MM.1S (cell line): ENCODE measurements around the gene SEMA3A.

Experiments used
- DNase-seq: peaks from one replicate; pipeline ENCODE4 v3.0.0-alpha.2; 2015
- H2AFZ ChIP-seq: fragments of 300-600 bp; sonication (generic); 2 replicates; pipeline ENCODE4 v1.6.0; 2016; ENCODE audit warnings: antibody characterized with exemption, low read length
- H3F3A ChIP-seq: fragments of 300-600 bp; sonication (generic); 2 replicates; pipeline ENCODE4 v1.6.1; 2016; ENCODE audit warnings: mild to moderate bottlenecking, antibody characterized with exemption, low read length, moderate library complexity, mixed read lengths; ENCODE audit not compliant: insufficient read depth
- H3K27ac ChIP-seq: fragments of 300-600 bp; sonication (generic); 2 replicates; pipeline ENCODE4 v1.5.1; 2016; ENCODE audit warnings: mild to moderate bottlenecking, low read length
- H3K27me3 ChIP-seq: fragments of 300-600 bp; sonication (generic); replicated peaks from 2 replicates; pipeline ENCODE4 v1.6.0; 2016; ENCODE audit warnings: low read length; ENCODE audit not compliant: insufficient read depth
- H3K36me3 ChIP-seq: fragments of 300-600 bp; sonication (generic); replicated peaks from 2 replicates; pipeline ENCODE4 v1.6.1; 2016; ENCODE audit warnings: mild to moderate bottlenecking, low read length, mixed read lengths; ENCODE audit not compliant: insufficient read depth
- H3K4me1 ChIP-seq: fragments of 300-600 bp; sonication (generic); 2 replicates; pipeline ENCODE4 v1.6.1; 2016; ENCODE audit warnings: low read length, mixed read lengths
- H3K4me2 ChIP-seq: fragments of 300-600 bp; sonication (generic); 2 replicates; pipeline ENCODE4 v1.6.0; 2016; ENCODE audit warnings: low read depth, low read length
- H3K4me3 ChIP-seq: fragments of 300-600 bp; sonication (generic); 2 replicates; pipeline ENCODE4 v1.5.1; 2016; ENCODE audit warnings: low read length, mixed read lengths
- H3K79me2 ChIP-seq: fragments of 300-600 bp; sonication (generic); 2 replicates; pipeline ENCODE4 v1.6.1; 2016; ENCODE audit warnings: mixed run types, low read length, mixed read lengths
- H3K9ac ChIP-seq: fragments of 300-600 bp; sonication (generic); 2 replicates; pipeline ENCODE4 v1.6.1; 2016; ENCODE audit warnings: low read length, mixed read lengths
- H3K9me2 ChIP-seq: fragments of 300-600 bp; sonication (generic); replicated peaks from 2 replicates; pipeline ENCODE4 v1.6.1; 2016; ENCODE audit warnings: mild to moderate bottlenecking, low read length, mixed read lengths; ENCODE audit not compliant: insufficient read depth
- H3K9me3 ChIP-seq: fragments of 300-600 bp; sonication (generic); replicated peaks from 2 replicates; pipeline ENCODE4 v1.6.1; 2016; ENCODE audit warnings: mild to moderate bottlenecking, low read length, mixed read lengths; ENCODE audit not compliant: insufficient read depth
- H4K20me1 ChIP-seq: fragments of 300-600 bp; sonication (generic); 2 replicates; pipeline ENCODE4 v1.6.1; 2016; ENCODE audit warnings: mild to moderate bottlenecking, low read length, moderate library complexity, mixed read lengths; ENCODE audit not compliant: insufficient read depth
- CTCF ChIP-seq: fragments of 300-600 bp; sonication (generic); IDR thresholded peaks from 2 replicates; pipeline ENCODE4 v1.5.1; 2016; ENCODE audit warnings: antibody characterized with exemption, low read length, mixed read lengths
- EZH2 ChIP-seq: fragments of 300-600 bp; sonication (generic); optimal IDR thresholded peaks from 2 replicates; pipeline ENCODE3; 2017; ENCODE audit warnings: low read depth, mild to moderate bottlenecking, antibody characterized with exemption, low read length, mixed read lengths
- EZH2phosphoT487 ChIP-seq: fragments of 300-600 bp; sonication (generic); IDR thresholded peaks from 2 replicates; pipeline ENCODE4 v1.6.1; 2018; ENCODE audit warnings: antibody characterized with exemption, low read length

Gene SEMA3A

GRCh38 chr7:84187087-84187805 is 7.3 kb downstream of the SEMA3A start:
- no peak overlapping the region for H3K4me3 ChIP-seq
- no peak overlapping the region for H3K4me2 ChIP-seq
- no peaks in the 10 kb centered on the region for H3K79me2 ChIP-seq

GRCh38 chr7:84183741-84184140 is 10.8 kb downstream of the SEMA3A start:
- Histone ChIP-seq H3K36me3 (no peaks in the 10 kb centered on the region), H3K27me3 (no peaks in the 10 kb centered on the region), H3K4me1 (peaks cover 14% of the 10 kb centered on the region), H3K4me2 (no peak overlapping the region), H3K79me2 (no peaks in the 10 kb centered on the region), H3K27ac (no peak overlapping the region), H3K4me3 (no peak overlapping the region), H3K9me3 (no peaks in the 10 kb centered on the region), H4K20me1 (no peaks in the 10 kb centered on the region), H3F3A (no peaks in the 10 kb centered on the region), H2AFZ (no peak overlapping the region), H3K9me2 (no peaks in the 10 kb centered on the region), H3K9ac (no peak overlapping the region)
- TF ChIP-seq CTCF (no peak), EZH2phosphoT487 (no peak), EZH2 (no peak)
- DNase-seq, result no peak

More at GRCh38 chr7:84187087-84187805, 7.3 kb downstream of the SEMA3A start:
- H3K9me2 ChIP-seq, result no peaks in the 10 kb centered on the region
- TF ChIP-seq EZH2phosphoT487 (no peak), CTCF (no peak), EZH2 (no peak)
- no peaks in the 10 kb centered on the region for H3K27me3 ChIP-seq
- H2AFZ ChIP-seq, result no peak overlapping the region
- H3K9me3 ChIP-seq, result no peaks in the 10 kb centered on the region
- H3K27ac ChIP-seq, result no peak overlapping the region
- peaks cover 4% of the 10 kb centered on the region for H3K4me1 ChIP-seq
- no peaks in the 10 kb centered on the region for H3K36me3 ChIP-seq
- no peaks in the 10 kb centered on the region for H3F3A ChIP-seq
- DNase-seq, result no peak
- H3K9ac ChIP-seq, result no peak overlapping the region
- H4K20me1 ChIP-seq, result no peaks in the 10 kb centered on the region

- Histone ChIP-seq H3K79me2 (no peaks in the 10 kb centered on the region), H3K4me2 (no peak overlapping the region), H3K9ac (no peak overlapping the region), H3K36me3 (no peaks in the 10 kb centered on the region), H2AFZ (no peak overlapping the region), H3K27me3 (no peaks in the 10 kb centered on the region), H4K20me1 (no peaks in the 10 kb centered on the region), H3K4me1 (peaks cover 14% of the 10 kb centered on the region), H3K4me3 (no peak overlapping the region), H3K27ac (no peak overlapping the region), H3K9me3 (no peaks in the 10 kb centered on the region), H3K9me2 (no peaks in the 10 kb centered on the region), H3F3A (no peaks in the 10 kb centered on the region)
- TF ChIP-seq EZH2 (no peak), CTCF (no peak), EZH2phosphoT487 (no peak)
- DNase-seq, result no peak
Observed at GRCh38 chr7:84182301-84182700, 12.3 kb downstream of the SEMA3A start.
